Activated CD8-positive, alpha-beta T cell treated with anti-CD3 and anti-CD28 coated beads, Interleukin-2, amount 10 ng/mL, durations not matched to agents 7 days and 5 days (primary cell): ENCODE measurements around the gene HTT-AS. TPM values are rescaled to one million over a fixed set of nuclear protein-coding genes. Genes with fewer than 3 reads are reported as not detected.

Experiments
- ATAC-seq: fragments of 150-1000 bp; cut with Tn5 transposase; one replicate; pipeline ENCODE4 v1.10.0; 2021; ENCODE audit warnings: moderate library complexity
- CTCF ChIA-PET: fragments of 350-600 bp; sonication (Branson Sonifier 250); formaldehyde crosslinking; loops from one replicate; lab custom pipeline; 2021; ENCODE audit warnings: antibody characterized with exemption; lab: Charles Lee
- POLR2A ChIA-PET: fragments of 350-600 bp; sonication (Branson Sonifier 250); formaldehyde crosslinking; loops from one replicate; lab custom pipeline; 2021; ENCODE audit warnings: antibody characterized with exemption; lab: Charles Lee
- DNase-seq: peaks from one replicate; pipeline ENCODE4 v3.0.0-alpha.2; 2020
- H3K27ac Mint-ChIP-seq: one replicate; pipeline ENCODE4 v1.8.0; 2021; ENCODE audit warnings: mild to moderate bottlenecking, mixed read lengths
- H3K27me3 Mint-ChIP-seq: one replicate; pipeline ENCODE4 v1.8.0; 2021; ENCODE audit warnings: low read depth, mixed read lengths
- H3K36me3 Mint-ChIP-seq: one replicate; pipeline ENCODE4 v1.8.0; 2021; ENCODE audit warnings: low read depth, mixed read lengths
- H3K4me1 Mint-ChIP-seq: one replicate; pipeline ENCODE4 v1.8.0; 2021; ENCODE audit warnings: low read depth, mixed read lengths
- H3K4me3 Mint-ChIP-seq: one replicate; pipeline ENCODE4 v1.8.0; 2021; ENCODE audit warnings: mild to moderate bottlenecking, mixed read lengths
- H3K9me3 Mint-ChIP-seq: one replicate; pipeline ENCODE4 v1.8.0; 2022; ENCODE audit warnings: mixed read lengths; ENCODE audit not compliant: insufficient read depth
- total RNA-seq, 2 experiments: library from RNA; stranded (reverse); gene quantifications; one replicate each; pipeline ENCODE4 v1.2.3, GENCODE V29; 2021

HTT-AS gene
- total RNA-seq, 2 experiments from 2014 or later = not detected

DNA sequence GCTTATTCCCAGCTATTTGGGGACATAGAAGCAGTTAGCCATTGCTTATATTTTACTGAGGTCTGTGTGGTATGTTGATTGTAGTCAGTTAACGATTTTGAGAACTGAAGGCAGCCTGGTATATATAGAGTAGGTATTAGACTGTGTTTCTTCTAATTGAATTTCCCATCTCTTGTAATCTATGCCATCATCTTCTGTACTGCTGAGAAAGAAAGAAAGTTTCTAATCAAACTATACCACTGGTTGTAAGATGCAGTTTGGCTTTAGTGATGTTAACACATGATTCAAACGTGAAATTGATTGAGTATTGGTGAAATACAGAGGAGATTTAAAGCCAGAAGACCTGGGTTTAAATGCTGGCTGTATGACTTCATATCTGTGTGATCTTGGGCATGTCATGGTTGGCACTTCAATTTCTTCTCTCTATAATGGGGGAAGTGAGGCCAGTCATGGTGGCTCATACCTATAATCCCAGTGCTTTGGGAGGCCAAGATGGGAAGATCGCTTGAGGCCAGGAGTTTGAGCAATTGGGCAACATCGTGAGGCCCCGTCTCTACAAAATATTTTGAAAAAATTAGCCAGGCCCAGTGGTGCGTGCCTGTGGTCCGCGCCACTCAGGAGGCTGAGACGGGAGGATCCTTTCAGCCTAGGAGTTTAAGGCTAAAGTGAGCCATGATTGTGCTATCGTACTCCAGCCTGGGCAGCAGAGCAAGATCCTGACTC, 11.8 kb upstream of the HTT-AS start:
- Mint-ChIP-seq H3K27me3 (no peaks in the 10 kb centered on the region), H3K36me3 (peaks cover 23% of the 10 kb centered on the region), H3K4me1 (peaks cover 15% of the 10 kb centered on the region), H3K9me3 (no peaks in the 10 kb centered on the region), H3K4me3 (no peak overlapping the region), H3K27ac (no peak overlapping the region)
- ChIA-PET POLR2A (no interaction called here), CTCF (no interaction called here)
- ATAC-seq (no peak), DNase-seq (no peak)

DNA sequence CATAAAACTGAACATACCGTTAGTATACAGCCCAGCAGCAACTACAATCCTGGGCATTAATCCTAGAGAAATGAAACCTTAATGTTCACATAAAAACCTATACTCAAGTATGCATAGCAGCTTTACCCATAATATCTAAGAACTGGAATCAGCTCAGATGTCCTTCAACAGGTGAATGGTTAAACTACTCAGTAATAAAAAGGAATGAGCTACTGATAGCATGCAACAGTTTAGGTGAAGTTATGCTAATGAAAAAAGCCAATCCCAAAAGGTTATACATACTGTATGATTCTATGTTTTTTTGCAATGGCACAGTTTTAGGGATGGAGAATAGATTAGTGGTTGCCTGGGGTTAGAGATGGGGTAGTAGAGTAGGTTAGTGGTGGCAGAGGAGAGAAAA, 9.4 kb upstream of the HTT-AS start:
- H3K36me3 Mint-ChIP-seq = peaks cover 19% of the 10 kb centered on the region
- POLR2A ChIA-PET = no interaction called here
- no peak for ATAC-seq
- DNase-seq = no peak
- H3K4me1 Mint-ChIP-seq = peaks cover 17% of the 10 kb centered on the region
- no peak overlapping the region for H3K4me3 Mint-ChIP-seq
- H3K27me3 Mint-ChIP-seq = no peaks in the 10 kb centered on the region
- H3K27ac Mint-ChIP-seq = no peak overlapping the region
- H3K9me3 Mint-ChIP-seq = no peaks in the 10 kb centered on the region
- CTCF ChIA-PET = interaction anchor here (0.7 to 1.3 kb wide), 2 partner anchors 14 to 46 kb away, joined by 3 to 4 read pairs; no protein-coding TSS in a partner anchor

DNA sequence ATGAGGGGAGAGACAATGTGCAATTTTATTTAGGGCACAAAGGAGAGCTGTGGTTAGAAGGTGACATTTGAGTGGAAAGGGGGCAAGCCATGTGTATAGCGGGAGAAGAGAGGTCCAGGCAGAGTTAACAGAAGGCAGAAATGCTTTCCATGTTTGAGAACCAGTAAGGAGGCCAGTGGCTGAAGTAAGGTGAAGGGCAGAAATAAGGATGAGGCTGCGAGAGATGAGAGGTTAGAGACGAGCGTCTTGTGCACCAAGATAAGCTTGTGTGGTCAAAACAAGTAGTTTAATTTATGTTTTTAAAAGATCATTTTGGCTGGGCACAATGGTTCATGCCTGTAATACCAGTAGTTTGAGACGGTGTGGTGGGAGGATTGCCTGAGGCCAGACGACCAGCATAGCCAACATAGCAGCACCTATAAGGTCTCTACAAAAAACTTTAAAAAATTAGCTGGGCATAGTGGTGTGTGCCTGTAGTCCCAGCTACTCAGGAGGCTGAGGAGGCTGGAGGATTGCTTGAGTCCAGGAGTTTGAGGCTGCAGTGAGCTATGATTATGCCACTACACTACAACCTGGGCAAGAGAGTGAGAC, 8.7 kb upstream of the HTT-AS start:
- ATAC-seq = no peak
- Mint-ChIP-seq H3K4me1 (peaks cover 18% of the 10 kb centered on the region), H3K27me3 (no peaks in the 10 kb centered on the region), H3K4me3 (no peak overlapping the region), H3K9me3 (no peaks in the 10 kb centered on the region), H3K36me3 (peaks cover 15% of the 10 kb centered on the region), H3K27ac (no peak overlapping the region)
- POLR2A ChIA-PET = no interaction called here
- no peak for DNase-seq
- CTCF ChIA-PET = interaction anchor here (0.7 to 1.3 kb wide), 2 partner anchors 15 to 45 kb away, joined by 3 to 4 read pairs; no protein-coding TSS in a partner anchor

DNA sequence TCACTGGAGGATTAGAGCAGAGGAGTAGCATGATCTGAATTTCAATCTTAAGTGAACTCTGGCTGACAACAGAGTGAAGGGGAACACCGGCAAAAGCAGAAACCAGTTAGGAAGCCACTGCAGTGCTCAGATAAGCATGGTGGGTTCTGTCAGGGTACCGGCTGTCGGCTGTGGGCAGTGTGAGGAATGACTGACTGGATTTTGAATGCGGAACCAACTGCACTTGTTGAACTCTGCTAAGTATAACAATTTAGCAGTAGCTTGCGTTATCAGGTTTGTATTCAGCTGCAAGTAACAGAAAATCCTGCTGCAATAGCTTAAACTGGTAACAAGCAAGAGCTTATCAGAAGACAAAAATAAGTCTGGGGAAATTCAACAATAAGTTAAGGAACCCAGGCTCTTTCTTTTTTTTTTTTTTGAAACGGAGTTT, 5.4 kb upstream of the HTT-AS start:
- no peaks in the 10 kb centered on the region for H3K9me3 Mint-ChIP-seq
- CTCF ChIA-PET = interaction anchor here (1.0 kb wide), 1 partner anchor 10 kb away, joined by 3 read pairs; no protein-coding TSS in a partner anchor
- ATAC-seq (no peak), DNase-seq (no peak)
- peaks cover 10% of the 10 kb centered on the region for H3K36me3 Mint-ChIP-seq
- H3K27ac Mint-ChIP-seq = no peak overlapping the region
- POLR2A ChIA-PET = no interaction called here
- H3K4me1 Mint-ChIP-seq = peaks cover 33% of the 10 kb centered on the region
- no peak overlapping the region for H3K4me3 Mint-ChIP-seq
- H3K27me3 Mint-ChIP-seq = no peaks in the 10 kb centered on the region

DNA sequence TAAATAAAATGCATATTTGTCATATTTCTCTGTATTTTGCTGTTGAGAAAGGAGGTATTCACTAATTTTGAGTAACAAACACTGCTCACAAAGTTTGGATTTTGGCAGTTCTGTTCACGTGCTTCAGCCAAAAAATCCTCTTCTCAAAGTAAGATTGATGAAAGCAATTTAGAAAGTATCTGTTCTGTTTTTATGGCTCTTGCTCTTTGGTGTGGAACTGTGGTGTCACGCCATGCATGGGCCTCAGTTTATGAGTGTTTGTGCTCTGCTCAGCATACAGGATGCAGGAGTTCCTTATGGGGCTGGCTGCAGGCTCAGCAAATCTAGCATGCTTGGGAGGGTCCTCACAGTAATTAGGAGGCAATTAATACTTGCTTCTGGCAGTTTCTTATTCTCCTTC, 3.5 kb upstream of the HTT-AS start:
- H3K4me3 Mint-ChIP-seq = no peak overlapping the region
- DNase-seq (no peak), ATAC-seq (no peak)
- ChIA-PET CTCF (no interaction called here), POLR2A (no interaction called here)
- no peaks in the 10 kb centered on the region for H3K27me3 Mint-ChIP-seq
- H3K4me1 Mint-ChIP-seq = peaks cover 28% of the 10 kb centered on the region
- no peak overlapping the region for H3K27ac Mint-ChIP-seq
- H3K36me3 Mint-ChIP-seq = peaks cover 4% of the 10 kb centered on the region
- H3K9me3 Mint-ChIP-seq = no peaks in the 10 kb centered on the region

DNA sequence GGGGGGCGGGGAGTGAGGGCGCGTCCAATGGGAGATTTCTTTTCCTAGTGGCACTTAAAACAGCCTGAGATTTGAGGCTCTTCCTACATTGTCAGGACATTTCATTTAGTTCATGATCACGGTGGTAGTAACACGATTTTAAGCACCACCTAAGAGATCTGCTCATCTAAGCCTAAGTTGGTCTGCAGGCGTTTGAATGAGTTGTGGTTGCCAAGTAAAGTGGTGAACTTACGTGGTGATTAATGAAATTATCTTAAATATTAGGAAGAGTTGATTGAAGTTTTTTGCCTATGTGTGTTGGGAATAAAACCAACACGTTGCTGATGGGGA, 1.3 kb upstream of the HTT-AS start:
- CTCF ChIA-PET = no interaction called here
- ATAC-seq (no peak), DNase-seq (no peak)
- H3K4me3 Mint-ChIP-seq = peak overlapping the region; percentile 88
- H3K27ac Mint-ChIP-seq = no peak overlapping the region
- POLR2A ChIA-PET = interaction anchor here (0.5 kb wide), 1 partner anchor 12 kb away, joined by 3 read pairs; no protein-coding TSS in a partner anchor
- peaks cover 24% of the 10 kb centered on the region for H3K4me1 Mint-ChIP-seq
- no peaks in the 10 kb centered on the region for H3K27me3 Mint-ChIP-seq
- H3K36me3 Mint-ChIP-seq = peaks cover 4% of the 10 kb centered on the region
- H3K9me3 Mint-ChIP-seq = no peaks in the 10 kb centered on the region

DNA sequence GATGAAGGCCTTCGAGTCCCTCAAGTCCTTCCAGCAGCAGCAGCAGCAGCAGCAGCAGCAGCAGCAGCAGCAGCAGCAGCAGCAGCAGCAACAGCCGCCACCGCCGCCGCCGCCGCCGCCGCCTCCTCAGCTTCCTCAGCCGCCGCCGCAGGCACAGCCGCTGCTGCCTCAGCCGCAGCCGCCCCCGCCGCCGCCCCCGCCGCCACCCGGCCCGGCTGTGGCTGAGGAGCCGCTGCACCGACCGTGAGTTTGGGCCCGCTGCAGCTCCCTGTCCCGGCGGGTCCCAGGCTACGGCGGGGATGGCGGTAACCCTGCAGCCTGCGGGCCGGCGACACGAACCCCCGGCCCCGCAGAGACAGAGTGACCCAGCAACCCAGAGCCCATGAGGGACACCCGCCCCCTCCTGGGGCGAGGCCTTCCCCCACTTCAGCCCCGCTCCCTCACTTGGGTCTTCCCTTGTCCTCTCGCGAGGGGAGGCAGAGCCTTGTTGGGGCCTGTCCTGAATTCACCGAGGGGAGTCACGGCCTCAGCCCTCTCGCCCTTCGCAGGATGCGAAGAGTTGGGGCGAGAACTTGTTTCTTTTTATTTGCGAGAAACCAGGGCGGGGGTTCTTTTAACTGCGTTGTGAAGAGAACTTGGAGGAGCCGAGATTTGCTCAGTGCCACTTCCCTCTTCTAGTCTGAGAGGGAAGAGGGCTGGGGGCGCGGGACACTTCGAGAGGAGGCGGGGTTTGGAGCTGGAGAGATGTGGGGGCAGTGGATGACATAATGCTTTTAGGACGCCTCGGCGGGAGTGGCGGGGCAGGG, 711 bp upstream of the HTT-AS start:
- CTCF ChIA-PET = no interaction called here
- DNase-seq (peak; percentile 57), ATAC-seq (peak; percentile 12)
- no peaks in the 10 kb centered on the region for H3K9me3 Mint-ChIP-seq
- H3K4me3 Mint-ChIP-seq = peak overlapping the region; percentile 88
- no peaks in the 10 kb centered on the region for H3K27me3 Mint-ChIP-seq
- POLR2A ChIA-PET = interaction anchor here (0.5 to 1.3 kb wide), 3 partner anchors 12 to 112 kb away, joined by 3 read pairs; partner anchors contain the start of genes GRK4 and NOP14
- peak overlapping the region; percentile 80 for H3K27ac Mint-ChIP-seq
- H3K4me1 Mint-ChIP-seq = peaks cover 24% of the 10 kb centered on the region
- peaks cover 4% of the 10 kb centered on the region for H3K36me3 Mint-ChIP-seq

DNA sequence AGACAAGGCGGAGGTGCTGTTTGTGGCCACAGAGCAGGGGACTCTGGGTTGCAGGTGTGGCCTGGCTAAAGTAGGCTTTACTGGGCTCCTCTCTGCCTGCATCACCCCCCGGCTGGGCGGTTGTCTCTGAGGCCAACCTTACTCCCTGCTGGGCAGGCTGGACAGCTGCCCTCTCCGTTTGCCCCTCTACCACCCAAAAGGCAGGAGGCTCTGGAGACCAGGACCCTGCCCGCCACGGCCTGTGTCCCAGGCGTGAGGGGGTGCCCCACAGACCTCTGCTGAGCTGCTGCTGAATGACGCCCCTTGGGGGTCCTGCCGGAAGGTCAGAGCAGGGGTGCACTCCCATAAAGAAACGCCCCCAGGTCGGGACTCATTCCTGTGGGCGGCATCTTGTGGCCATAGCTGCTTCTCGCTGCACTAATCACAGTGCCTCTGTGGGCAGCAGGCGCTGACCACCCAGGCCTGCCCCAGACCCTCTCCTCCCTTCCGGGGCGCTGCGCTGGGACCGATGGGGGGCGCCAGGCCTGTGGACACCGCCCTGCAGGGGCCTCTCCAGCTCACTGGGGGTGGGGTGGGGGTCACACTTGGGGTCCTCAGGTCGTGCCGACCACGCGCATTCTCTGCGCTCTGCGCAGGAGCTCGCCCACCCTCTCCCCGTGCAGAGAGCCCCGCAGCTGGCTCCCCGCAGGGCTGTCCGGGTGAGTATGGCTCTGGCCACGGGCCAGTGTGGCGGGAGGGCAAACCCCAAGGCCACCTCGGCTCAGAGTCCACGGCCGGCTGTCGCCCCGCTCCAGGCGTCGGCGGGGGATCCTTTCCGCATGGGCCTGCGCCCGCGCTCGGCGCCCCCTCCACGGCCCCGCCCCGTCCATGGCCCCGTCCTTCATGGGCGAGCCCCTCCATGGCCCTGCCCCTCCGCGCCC, 920 bp downstream of the HTT-AS start:
- peak overlapping the region; percentile 43 for H3K4me3 Mint-ChIP-seq
- no peak for DNase-seq
- H3K27ac Mint-ChIP-seq = no peak overlapping the region
- H3K27me3 Mint-ChIP-seq = no peaks in the 10 kb centered on the region
- H3K36me3 Mint-ChIP-seq = no peaks in the 10 kb centered on the region
- POLR2A ChIA-PET = interaction anchor here (1.0 to 1.3 kb wide), 2 partner anchors 31 to 110 kb away, joined by 3 to 4 read pairs; partner anchors contain the start of genes GRK4 and NOP14
- CTCF ChIA-PET = no interaction called here
- peak; percentile 66 for ATAC-seq
- no peaks in the 10 kb centered on the region for H3K9me3 Mint-ChIP-seq
- H3K4me1 Mint-ChIP-seq = peaks cover 18% of the 10 kb centered on the region

DNA sequence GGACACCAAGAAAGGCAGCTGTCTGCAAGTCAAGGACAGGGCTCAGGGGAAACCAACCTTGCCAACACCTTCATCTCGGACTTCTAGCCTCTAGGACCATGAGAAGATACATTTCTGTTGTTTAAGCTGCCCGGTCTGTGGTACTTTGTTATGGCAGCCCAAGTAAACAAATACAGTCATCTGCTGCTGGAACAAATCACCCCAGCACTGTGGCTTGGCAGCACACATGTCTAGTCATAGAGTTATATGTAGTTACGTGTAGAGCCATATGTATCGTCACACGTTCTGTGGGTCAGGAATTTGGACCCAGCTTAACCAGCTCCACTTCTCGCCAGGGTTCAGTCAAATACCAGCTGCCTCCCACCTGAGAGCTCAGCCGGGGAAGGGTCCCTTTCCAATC, 2.5 kb downstream of the HTT-AS start:
- ChIA-PET CTCF (interaction anchor here (0.5 to 1.2 kb wide), 2 partner anchors 27 to 371 kb away, joined by 3 read pairs; no protein-coding TSS in a partner anchor), POLR2A (no interaction called here)

DNA sequence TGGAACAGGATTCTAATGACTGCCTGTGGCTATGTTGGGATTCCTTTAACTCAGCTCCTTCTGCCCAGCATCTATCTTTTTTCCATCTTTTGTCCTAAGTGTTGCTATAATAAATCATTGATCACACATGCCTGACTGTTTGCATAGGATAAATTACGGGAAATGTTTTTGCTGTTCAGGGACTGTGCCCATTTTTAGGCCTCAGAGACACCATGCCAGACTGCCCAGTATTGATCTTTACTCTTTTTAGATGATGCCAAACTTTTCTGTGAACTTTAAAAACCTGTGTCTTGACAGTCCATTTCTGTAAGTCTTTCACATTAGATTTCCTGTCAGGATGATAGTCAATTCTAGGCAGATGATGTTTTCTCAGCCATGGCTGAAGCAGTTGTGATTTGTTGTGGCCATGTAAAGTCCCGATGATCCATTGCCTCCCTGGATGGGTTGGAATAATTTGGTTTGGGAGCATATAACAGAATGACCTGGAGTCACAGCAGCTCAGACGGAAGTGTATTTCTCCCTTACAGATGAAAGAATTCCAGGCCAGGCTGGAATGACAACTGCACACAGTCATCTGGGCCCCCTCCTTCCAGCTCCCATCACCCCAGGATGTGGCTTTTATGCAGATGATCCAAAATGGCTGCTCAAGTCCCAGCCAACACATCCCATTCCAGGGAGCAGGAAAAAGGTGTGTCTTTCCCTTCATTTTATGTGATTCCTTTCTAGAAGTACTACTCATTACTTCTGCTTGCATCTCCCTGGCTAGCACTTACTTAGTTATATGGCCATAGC, 3.4 kb downstream of the HTT-AS start:
- H3K4me1 Mint-ChIP-seq = peaks cover 7% of the 10 kb centered on the region

More for the DNA sequence above, 2.5 kb downstream of the HTT-AS start:
- no peak overlapping the region for H3K4me3 Mint-ChIP-seq
- ATAC-seq = no peak
- H3K36me3 Mint-ChIP-seq = no peaks in the 10 kb centered on the region
- H3K27ac Mint-ChIP-seq = no peak overlapping the region
- no peaks in the 10 kb centered on the region for H3K27me3 Mint-ChIP-seq
- H3K4me1 Mint-ChIP-seq = peaks cover 15% of the 10 kb centered on the region
- H3K9me3 Mint-ChIP-seq = no peaks in the 10 kb centered on the region
- DNase-seq = no peak

More for the DNA sequence above, 3.4 kb downstream of the HTT-AS start:
- Mint-ChIP-seq H3K27ac (no peak overlapping the region), H3K9me3 (no peaks in the 10 kb centered on the region), H3K36me3 (no peaks in the 10 kb centered on the region), H3K27me3 (no peaks in the 10 kb centered on the region), H3K4me3 (no peak overlapping the region)
- CTCF ChIA-PET = interaction anchor here (1.2 kb wide), 1 partner anchor 26 kb away, joined by 3 read pairs; no protein-coding TSS in a partner anchor
- POLR2A ChIA-PET = no interaction called here
- no peak for DNase-seq
- ATAC-seq = no peak
